ENCODE results near the gene SELENON. TPM values are rescaled to one million over a fixed set of nuclear protein-coding genes. Genes with fewer than 3 reads are reported as not detected.
A peak's percentile ranks its signal among the peaks of the same experiment; 100 is the strongest.

The SELENON gene
- total RNA-seq, 4 donors from 2014 or later, result 20.0 to 51.0 (median 43.3) TPM

- intact Hi-C loops (cut with DNase I; ENCODE audit: low total_unique reads), result no loop called here
- TF ChIP-seq POLR2A (IDR thresholded peaks at IDR 0.05) (peak; percentile 39 to 64), CTCF (IDR thresholded peaks at IDR 0.05 in 4 of 5, conservative IDR thresholded peaks at IDR 0.05 in 1 of 5) (no peak)
- in situ Hi-C loops (cut with MboI; ENCODE audit: low sequenced_read_pairs in 4 of 4), result no loop called here
- ATAC-seq, result peak; percentile 89 to 90
- Histone ChIP-seq H3K36me3 (no peaks in the 10 kb centered on the region), H3K9me3 (no peaks in the 10 kb centered on the region), H3K4me3 (peak within 1 kb of the TSS; percentile 58 to 65 (median 61)), H3K4me1 (peaks cover 7 to 15% of the 10 kb centered on the region in 2 donors), H3K27ac (peak within 1 kb of the TSS; percentile 69 to 79 (median 72)), H3K27me3 (no peaks in the 10 kb centered on the region)
- peak; percentile 64 to 74 for DNase-seq
Measured at GRCh38 chr1:25858906-25859789, 59.2 kb downstream of the SELENON start, which contains the start of gene AUNIP. Gene AUNIP, minus strand, starts transcription at chr1:25859457. Its CDS starts 100 bp downstream, at chr1:25859357.

- DNase-seq (no peak), ATAC-seq (no peak)
- Histone ChIP-seq H3K27me3 (no peaks in the 10 kb centered on the region), H3K4me3 (no peak overlapping the region), H3K9me3 (no peaks in the 10 kb centered on the region), H3K27ac (peak overlapping the region in 2 of 4 donors; percentile 39), H3K36me3 (no peaks in the 10 kb centered on the region), H3K4me1 (peaks cover 7 to 15% of the 10 kb centered on the region in 2 donors)
- intact Hi-C loops (cut with DNase I; ENCODE audit: low total_unique reads) (no loop called here), in situ Hi-C loops (cut with MboI; ENCODE audit: low sequenced_read_pairs in 4 of 4) (no loop called here)
- no peak for TF ChIP-seq POLR2A (IDR thresholded peaks at IDR 0.05)
- no peak for TF ChIP-seq CTCF (IDR thresholded peaks at IDR 0.05 in 4 of 5, conservative IDR thresholded peaks at IDR 0.05 in 1 of 5)
Measured at GRCh38 chr1:25861316-25862286, 61.6 kb downstream of the SELENON start.

GRCh38 chr1:25862785-25863485 lies 62.9 kb downstream of the SELENON start:
- Histone ChIP-seq H3K27me3 (no peaks in the 10 kb centered on the region), H3K4me1 (peaks cover 7 to 15% of the 10 kb centered on the region in 2 donors), H3K27ac (peak overlapping the region in 1 of 4 donors; percentile 39), H3K9me3 (no peaks in the 10 kb centered on the region), H3K36me3 (no peaks in the 10 kb centered on the region), H3K4me3 (no peak overlapping the region)
- no peak for TF ChIP-seq POLR2A (IDR thresholded peaks at IDR 0.05)
- no peak for TF ChIP-seq CTCF (IDR thresholded peaks at IDR 0.05 in 4 of 5, conservative IDR thresholded peaks at IDR 0.05 in 1 of 5)
- DNase-seq (no peak), ATAC-seq (no peak)
- intact Hi-C loops (cut with DNase I; ENCODE audit: low total_unique reads), result no loop called here
- in situ Hi-C loops (cut with MboI; ENCODE audit: low sequenced_read_pairs in 4 of 4), result no loop called here

- DNase-seq, result no peak
- peaks cover 7 to 11% of the 10 kb centered on the region in 2 donors for H3K4me1 ChIP-seq
- no peaks in the 10 kb centered on the region for H3K9me3 ChIP-seq
- ATAC-seq, result no peak
- TF ChIP-seq POLR2A (IDR thresholded peaks at IDR 0.05) (no peak), CTCF (IDR thresholded peaks at IDR 0.05 in 4 of 5, conservative IDR thresholded peaks at IDR 0.05 in 1 of 5) (no peak)
- no peak overlapping the region for H3K4me3 ChIP-seq
- H3K27me3 ChIP-seq, result no peaks in the 10 kb centered on the region
- no peak overlapping the region for H3K27ac ChIP-seq
- in situ Hi-C loops (cut with MboI; ENCODE audit: low sequenced_read_pairs in 4 of 4), result no loop called here
- H3K36me3 ChIP-seq, result no peaks in the 10 kb centered on the region
- intact Hi-C loops (cut with DNase I; ENCODE audit: low total_unique reads), result no loop called here
Measured at GRCh38 chr1:25863486-25864262, 63.7 kb downstream of the SELENON start.

Measured in gastrocnemius medialis (tissue), 4 donors.